Fibroblast of lung (primary cell): ENCODE measurements around the gene SEL1L2.

Experiments used
- CTCF ChIP-seq, 2 donors: IDR thresholded peaks in 1 of 2; conservative IDR thresholded peaks in 1 of 2; 1 replicate in 1 of 2; 2 replicates in 1 of 2; pipeline ENCODE4 v1.5.1; 2011 to 2012; ENCODE audit warnings: low read length in 2 of 2, control low read depth in 1 of 2, inconsistent platforms in 1 of 2, low read depth in 1 of 2, mild to moderate bottlenecking in 1 of 2
- EZH2 ChIP-seq: IDR thresholded peaks from 2 replicates; pipeline ENCODE4 v1.5.1; 2012; ENCODE audit warnings: low read length, control low read depth, mild to moderate bottlenecking; ENCODE audit errors: missing control alignments

DNA sequence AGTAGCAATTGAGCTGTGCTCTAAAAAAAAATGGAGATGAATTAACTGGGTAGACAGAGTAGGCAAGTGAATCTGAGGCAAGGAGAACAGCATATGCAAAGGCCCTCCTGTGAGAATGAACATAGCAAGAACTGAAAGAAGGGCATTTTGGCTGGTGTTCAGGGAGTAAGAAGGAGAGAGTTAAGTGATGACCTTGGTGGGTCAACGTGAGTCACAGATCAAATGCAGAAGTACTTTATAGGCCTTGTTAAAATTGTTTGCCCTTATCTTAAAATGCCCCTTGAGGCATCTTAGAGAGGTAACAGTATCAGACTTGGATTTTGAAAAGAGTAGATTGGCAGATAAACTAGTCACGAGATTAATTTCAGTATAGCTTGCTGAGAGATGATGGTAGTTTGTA lies 181.0 kb downstream of the SEL1L2 start:
- no peak for TF ChIP-seq CTCF (conservative IDR thresholded peaks at IDR 0.05 in 1 of 2, IDR thresholded peaks at IDR 0.05 in 1 of 2; ENCODE audit: low read depth in 1 of 2, low read length in 2 of 2)
- no peak for TF ChIP-seq EZH2
